HG02943 (cell line): ENCODE data around the gene PIM2.
"Not testable (repeated sequence)": the region's sequence is repeated elsewhere in the genome, so short reads cannot be mapped to it uniquely, and the experiment has no call there.

Experiments used
- ATAC-seq: cut with Tn5 transposase; IDR thresholded peaks from one replicate; pipeline ENCODE4 v1.9.1; 2021; ENCODE audit warnings: mild to moderate bottlenecking, low read depth, moderate library complexity; ENCODE audit not compliant: unreplicated experiment

PIM2 gene

DNA sequence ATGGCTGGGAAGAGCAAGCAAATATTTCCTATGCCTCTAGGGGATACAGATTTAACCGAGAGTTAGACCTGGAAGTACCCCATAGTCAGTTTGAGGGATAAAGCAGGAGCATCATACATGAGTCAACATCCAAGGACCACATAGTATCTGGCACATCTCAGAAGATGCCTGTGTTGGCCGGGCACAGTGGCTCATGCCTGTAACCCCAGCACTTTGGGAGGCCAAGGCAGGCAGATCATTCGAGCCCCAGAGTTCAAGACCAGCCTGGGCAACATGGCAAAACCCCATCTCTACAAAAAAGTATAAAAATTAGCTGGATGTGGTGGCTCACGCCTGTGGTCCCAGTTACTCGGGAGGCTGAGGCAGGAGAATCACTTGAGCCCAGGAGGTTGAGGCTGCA lies 32.2 kb downstream of the PIM2 start:
- ATAC-seq, result not testable (repeated sequence)

DNA sequence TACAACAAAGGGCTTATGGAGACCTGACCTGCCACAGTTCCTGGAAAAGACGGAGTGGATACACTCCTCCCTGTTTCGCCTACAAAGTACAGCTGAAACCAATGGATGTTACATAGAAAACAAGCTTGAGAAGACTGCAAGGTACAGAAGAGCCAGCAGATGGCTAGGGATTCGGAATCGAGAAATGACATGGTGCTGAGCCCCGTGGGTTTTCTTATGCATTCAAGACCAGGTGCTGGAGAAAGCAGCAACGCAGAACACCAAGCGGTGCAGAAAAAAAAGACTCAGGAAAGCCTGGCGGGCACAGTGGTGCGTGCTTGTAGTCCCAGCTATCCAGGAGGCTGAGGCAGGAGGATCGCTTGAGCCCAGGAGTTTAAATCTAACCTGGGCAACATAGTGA lies 35.1 kb downstream of the PIM2 start:
- ATAC-seq, result no peak

- not testable (repeated sequence) for ATAC-seq
Observed at GRCh38 chrX:48876944-48877343, 41.9 kb downstream of the PIM2 start.

GRCh38 chrX:48872017-48872416 lies 46.8 kb downstream of the PIM2 start:
- ATAC-seq, result not testable (repeated sequence)

DNA sequence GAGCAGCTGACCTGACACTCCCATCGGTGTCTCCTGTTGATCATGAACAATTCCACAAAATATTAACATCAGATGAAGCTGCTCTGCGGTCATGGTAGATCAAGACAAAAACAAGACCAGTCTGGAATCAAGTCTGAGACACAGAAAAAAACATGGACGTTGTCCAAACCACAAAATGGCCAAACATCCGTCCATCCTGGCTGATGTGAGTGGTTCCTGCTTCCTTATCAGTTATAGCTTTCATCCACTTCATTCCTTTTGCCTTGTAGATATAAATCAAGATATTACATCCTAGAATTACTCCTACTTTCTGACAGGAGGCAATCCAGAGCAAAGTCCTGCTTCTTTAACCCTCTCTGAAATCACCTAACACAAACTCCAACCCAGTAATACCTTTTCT lies 54.6 kb downstream of the PIM2 start:
- ATAC-seq, result no peak
